Stomach (tissue), 4 donors: ENCODE results near the gene CDRT4.

Experiments
- CTCF ChIP-seq, 7 experiments: fragments of 450-650 bp in 4 of 7; fragments of 200-600 bp in 3 of 7; sonication (generic) in 3 of 7; IDR thresholded peaks; one replicate each; pipeline ENCODE4 v1.5.1; 2016 to 2019; ENCODE audit warnings: antibody characterized with exemption in 7 of 7, control low read depth in 2 of 7, mild to moderate bottlenecking in 1 of 7
- EP300 ChIP-seq: sonication (generic); formaldehyde crosslinking; IDR thresholded peaks from one replicate; pipeline ENCODE4 v1.6.1; 2017; ENCODE audit warnings: antibody characterized with exemption
- POLR2A ChIP-seq, 4 donors: fragments of 450-650 bp; IDR thresholded peaks; one replicate each; pipeline ENCODE4 v1.6.1; 2016; ENCODE audit warnings: antibody characterized with exemption in 4 of 4, control low read depth in 2 of 4, mild to moderate bottlenecking in 1 of 4, moderate library complexity in 1 of 4
- POLR2AphosphoS5 ChIP-seq, 3 donors: sonication (generic); formaldehyde crosslinking; IDR thresholded peaks; one replicate each; pipeline ENCODE4 v1.6.1; 2016; ENCODE audit warnings: antibody characterized with exemption in 3 of 3

GRCh38 chr17:15398736-15399331, 68.6 kb downstream of the CDRT4 start:
- TF ChIP-seq POLR2AphosphoS5 (IDR thresholded peaks at IDR 0.05) (peak in 1 of 3 donors; percentile 64), CTCF (IDR thresholded peaks at IDR 0.05) (no peak), EP300 (no peak), POLR2A (IDR thresholded peaks at IDR 0.05) (no peak)
